BLaER1 (cell line): Measurements from ENCODE around the gene OGA.

ENCODE experiments used
- H3K27ac ChIP-seq: shearing (Covaris generic); formaldehyde crosslinking; 2 replicates; pipeline ENCODE4 v1.8.1; 2022
- H3K27me3 ChIP-seq: shearing (Covaris generic); formaldehyde crosslinking; 2 replicates; pipeline ENCODE4 v1.8.1; 2022
- H3K36me3 ChIP-seq: shearing (Covaris generic); formaldehyde crosslinking; 2 replicates; pipeline ENCODE4 v1.8.1; 2022
- H3K4me1 ChIP-seq: shearing (Covaris generic); formaldehyde crosslinking; 2 replicates; pipeline ENCODE4 v1.8.1; 2022
- H3K4me2 ChIP-seq: shearing (Covaris generic); formaldehyde crosslinking; 2 replicates; pipeline ENCODE4 v1.8.1; 2022
- H3K4me3 ChIP-seq: shearing (Covaris generic); formaldehyde crosslinking; 2 replicates; pipeline ENCODE4 v1.8.1; 2022
- H3K9ac ChIP-seq: shearing (Covaris generic); formaldehyde crosslinking; 2 replicates; pipeline ENCODE4 v1.8.1; 2022
- H3K9me3 ChIP-seq: shearing (Covaris generic); formaldehyde crosslinking; 2 replicates; pipeline ENCODE4 v1.8.1; 2022
- H4K20me1 ChIP-seq: shearing (Covaris generic); formaldehyde crosslinking; 2 replicates; pipeline ENCODE4 v1.8.1; 2022
- Cebpa-rat ChIP-seq: shearing (Covaris generic); IDR thresholded peaks from 2 replicates; pipeline ENCODE4 v1.8.1; 2022

OGA gene

GRCh38 chr10:101770331-101771215 lies 47.7 kb downstream of the OGA start:
- Histone ChIP-seq H3K9ac (no peak overlapping the region), H3K36me3 (no peaks in the 10 kb centered on the region), H3K4me3 (no peak overlapping the region), H3K27ac (no peak overlapping the region), H3K4me2 (no peak overlapping the region), H3K4me1 (no peaks in the 10 kb centered on the region), H3K27me3 (peaks cover 78% of the 10 kb centered on the region), H4K20me1 (peaks cover 57% of the 10 kb centered on the region), H3K9me3 (no peaks in the 10 kb centered on the region)
- TF ChIP-seq Cebpa-rat: no peak

- Histone ChIP-seq H3K4me2 (no peak overlapping the region), H3K9me3 (no peaks in the 10 kb centered on the region), H4K20me1 (peaks cover 48% of the 10 kb centered on the region), H3K27me3 (peaks cover 68% of the 10 kb centered on the region), H3K36me3 (no peaks in the 10 kb centered on the region), H3K27ac (no peak overlapping the region), H3K4me3 (no peak overlapping the region), H3K9ac (no peak overlapping the region), H3K4me1 (no peaks in the 10 kb centered on the region)
- no peak for TF ChIP-seq Cebpa-rat
Measured at GRCh38 chr10:101769541-101770180, 48.6 kb downstream of the OGA start.

- no peak for TF ChIP-seq Cebpa-rat
- H4K20me1 ChIP-seq: peaks cover 39% of the 10 kb centered on the region
- no peaks in the 10 kb centered on the region for H3K9me3 ChIP-seq
- no peaks in the 10 kb centered on the region for H3K4me1 ChIP-seq
- H3K4me3 ChIP-seq: no peak overlapping the region
- no peak overlapping the region for H3K27ac ChIP-seq
- H3K9ac ChIP-seq: no peak overlapping the region
- no peaks in the 10 kb centered on the region for H3K36me3 ChIP-seq
- H3K4me2 ChIP-seq: no peak overlapping the region
- H3K27me3 ChIP-seq: peaks cover 60% of the 10 kb centered on the region
Measured at GRCh38 chr10:101768791-101769170, 49.5 kb downstream of the OGA start.

- Histone ChIP-seq H3K36me3 (no peaks in the 10 kb centered on the region), H3K27ac (no peak overlapping the region), H4K20me1 (peaks cover 33% of the 10 kb centered on the region), H3K9me3 (no peaks in the 10 kb centered on the region), H3K4me3 (no peak overlapping the region), H3K27me3 (peaks cover 54% of the 10 kb centered on the region), H3K9ac (no peak overlapping the region), H3K4me1 (no peaks in the 10 kb centered on the region), H3K4me2 (no peak overlapping the region)
- TF ChIP-seq Cebpa-rat: no peak
Measured at GRCh38 chr10:101767966-101768790, 50.1 kb downstream of the OGA start.

GRCh38 chr10:101767600-101767945 lies 50.7 kb downstream of the OGA start:
- Histone ChIP-seq H3K9ac (no peak overlapping the region), H3K27ac (no peak overlapping the region), H3K9me3 (no peaks in the 10 kb centered on the region), H3K4me3 (no peak overlapping the region), H3K27me3 (peaks cover 48% of the 10 kb centered on the region), H4K20me1 (peaks cover 27% of the 10 kb centered on the region), H3K4me1 (no peaks in the 10 kb centered on the region), H3K4me2 (no peak overlapping the region), H3K36me3 (no peaks in the 10 kb centered on the region)
- no peak for TF ChIP-seq Cebpa-rat

GRCh38 chr10:101766753-101767599 lies 51.3 kb downstream of the OGA start:
- Histone ChIP-seq H3K27me3 (peaks cover 42% of the 10 kb centered on the region), H3K27ac (no peak overlapping the region), H3K9ac (no peak overlapping the region), H3K4me1 (no peaks in the 10 kb centered on the region), H3K9me3 (no peaks in the 10 kb centered on the region), H4K20me1 (peaks cover 21% of the 10 kb centered on the region), H3K4me2 (no peak overlapping the region), H3K4me3 (no peak overlapping the region), H3K36me3 (no peaks in the 10 kb centered on the region)
- TF ChIP-seq Cebpa-rat: no peak

GRCh38 chr10:101766306-101766705 lies 51.9 kb downstream of the OGA start:
- no peak for TF ChIP-seq Cebpa-rat
- Histone ChIP-seq H4K20me1 (peaks cover 14% of the 10 kb centered on the region; the same call in 1 of the 2 replicates), H3K4me3 (no peak overlapping the region), H3K36me3 (no peaks in the 10 kb centered on the region), H3K9ac (no peak overlapping the region), H3K4me1 (no peaks in the 10 kb centered on the region), H3K4me2 (no peak overlapping the region), H3K27me3 (peaks cover 35% of the 10 kb centered on the region), H3K9me3 (no peaks in the 10 kb centered on the region), H3K27ac (no peak overlapping the region)

- H3K4me3 ChIP-seq: no peak overlapping the region
- H3K27ac ChIP-seq: no peak overlapping the region
- no peak for TF ChIP-seq Cebpa-rat
- no peaks in the 10 kb centered on the region for H3K36me3 ChIP-seq
- H3K9ac ChIP-seq: no peak overlapping the region
- peaks cover 18% of the 10 kb centered on the region for H3K27me3 ChIP-seq
- H3K4me2 ChIP-seq: no peak overlapping the region
- H3K9me3 ChIP-seq: no peaks in the 10 kb centered on the region
- H4K20me1 ChIP-seq: no peaks in the 10 kb centered on the region
- H3K4me1 ChIP-seq: no peaks in the 10 kb centered on the region
Measured at GRCh38 chr10:101763141-101763846, 55.0 kb downstream of the OGA start.

GRCh38 chr10:101762736-101763135 lies 55.5 kb downstream of the OGA start:
- Histone ChIP-seq H3K36me3 (no peaks in the 10 kb centered on the region), H3K4me2 (no peak overlapping the region), H3K4me3 (no peak overlapping the region), H3K9ac (no peak overlapping the region), H3K4me1 (no peaks in the 10 kb centered on the region), H4K20me1 (no peaks in the 10 kb centered on the region), H3K9me3 (no peaks in the 10 kb centered on the region), H3K27ac (no peak overlapping the region), H3K27me3 (peaks cover 14% of the 10 kb centered on the region)
- TF ChIP-seq Cebpa-rat: no peak
